T-cell (primary cell): Measurements from ENCODE around the gene CELF5. TPM values are rescaled to one million over a fixed set of nuclear protein-coding genes. Genes with fewer than 3 reads are reported as not detected.
"Not testable (repeated sequence)": the region's sequence is repeated elsewhere in the genome, so short reads cannot be mapped to it uniquely, and the experiment has no call there.

Experiments
- ATAC-seq, 4 experiments: fragments of 200-7000 bp in 3 of 4; fragments of 150-1000 bp in 1 of 4; cut with Tn5 transposase; replicated peaks in 1 of 4; 1 replicate in 3 of 4; 2 replicates in 1 of 4; pipeline ENCODE4 v1.10.0; 2021; ENCODE audit warnings: moderate library complexity in 3 of 4, mild to moderate bottlenecking in 2 of 4, moderate number of reproducible peaks in 1 of 4
- CTCF ChIA-PET, 2 donors: fragments of 300-600 bp; sonication (Branson Sonifier 250); formaldehyde crosslinking; loops; one replicate each; lab custom pipeline; 2022; ENCODE audit warnings: antibody characterized with exemption in 2 of 2; lab: Charles Lee
- POLR2A ChIA-PET, 2 donors: fragments of 300-600 bp; sonication (Branson Sonifier 250); formaldehyde crosslinking; loops; one replicate each; lab custom pipeline; 2022; ENCODE audit warnings: antibody characterized with exemption in 2 of 2; lab: Charles Lee
- DNase-seq, 35 experiments: peaks; one replicate each; pipeline versions ENCODE4 v3.0.0 to v3.0.0-alpha.2; 2013 to 2023
- H3K27ac ChIP-seq: one replicate; pipeline ENCODE4 v1.5.1; 2013; ENCODE audit warnings: low read length
- H3K27me3 ChIP-seq, 2 experiments: replicated peaks in 1 of 2; 1 replicate in 1 of 2; 2 replicates in 1 of 2; pipeline versions ENCODE4 v1.6.1 to v1.7.0; 2013; ENCODE audit warnings: low read length in 1 of 2, mixed read lengths in 1 of 2; ENCODE audit not compliant: control insufficient read depth in 2 of 2, insufficient read depth in 2 of 2; ENCODE audit errors: extremely low read depth in 1 of 2
- H3K36me3 ChIP-seq, 2 donors: 1 replicate in 1 of 2; 2 replicates in 1 of 2; pipeline versions ENCODE4 v1.6.1 to v1.7.0; 2013; ENCODE audit warnings: low read length in 1 of 2; ENCODE audit not compliant: control insufficient read depth in 2 of 2, insufficient read depth in 1 of 2; ENCODE audit errors: extremely low read depth in 1 of 2
- H3K4me1 ChIP-seq, 2 experiments: 1 replicate in 1 of 2; 2 replicates in 1 of 2; pipeline versions ENCODE4 v1.6.1 to v1.7.0; 2013; ENCODE audit warnings: low read length in 2 of 2, mixed read lengths in 1 of 2; ENCODE audit not compliant: insufficient read depth in 2 of 2, control insufficient read depth in 1 of 2; ENCODE audit errors: extremely low read depth in 1 of 2
- H3K4me3 ChIP-seq, 2 donors: 1 replicate in 1 of 2; 2 replicates in 1 of 2; pipeline versions ENCODE4 v1.5.1 to v1.7.0; 2013; ENCODE audit warnings: mild to moderate bottlenecking in 2 of 2, low read length in 1 of 2, moderate library complexity in 1 of 2; ENCODE audit not compliant: control insufficient read depth in 1 of 2; ENCODE audit errors: extremely low read depth in 1 of 2
- H3K9me3 ChIP-seq: 2 replicates; pipeline ENCODE4 v1.7.0; 2013
- H3K27ac Mint-ChIP-seq, 2 donors: one replicate each; pipeline ENCODE4 v1.8.0; 2020 to 2021; ENCODE audit warnings: mild to moderate bottlenecking in 2 of 2, mixed read lengths in 2 of 2
- H3K27me3 Mint-ChIP-seq, 2 donors: one replicate each; pipeline ENCODE4 v1.8.0; 2021 to 2022; ENCODE audit warnings: mixed read lengths in 2 of 2
- H3K36me3 Mint-ChIP-seq: one replicate; pipeline ENCODE4 v1.8.0; 2021; ENCODE audit warnings: mixed read lengths
- H3K4me1 Mint-ChIP-seq, 3 donors: one replicate each; pipeline ENCODE4 v1.8.0; 2020 to 2022; ENCODE audit warnings: mixed read lengths in 3 of 3, mild to moderate bottlenecking in 1 of 3
- H3K4me3 Mint-ChIP-seq, 3 donors: one replicate each; pipeline ENCODE4 v1.8.0; 2020 to 2022; ENCODE audit warnings: mild to moderate bottlenecking in 3 of 3, mixed read lengths in 3 of 3, moderate library complexity in 3 of 3
- H3K9me3 Mint-ChIP-seq, 3 donors: one replicate each; pipeline ENCODE4 v1.8.0; 2020 to 2022; ENCODE audit warnings: mixed read lengths in 3 of 3
- WGBS: methylation state at CpG from one replicate; pipeline ENCODE4 v1.1.5; 2013; ENCODE audit warnings: missing lambda C conversion rate; ENCODE audit not compliant: insufficient coverage; 5-methylcytosine and 5-hydroxymethylcytosine counted together
- total RNA-seq, 35 experiments: library from RNA in 6 of 35; stranded (reverse) in 6 of 35; fragments of 120-200 nt in 1 of 35; gene quantifications; one replicate each; pipeline versions ENCODE4 v1.2.1 to v1.2.4 and lab custom pipeline; 2013 to 2026

Gene CELF5
- total RNA-seq, 5 donors from 2014 or later (not counting 1 experiment from before 2014, with no cell fraction given): 0.23 to 1.9 (median 0.39) TPM; not detected in 1

GRCh38 chr19:3336680-3337523 lies 112.4 kb downstream of the CELF5 start:
- Histone ChIP-seq H3K27me3 (peaks cover 0 to 8% of the 10 kb centered on the region in 2 experiments), H3K27ac (no peak overlapping the region), H3K4me3 (no peak overlapping the region), H3K36me3 (no peaks in the 10 kb centered on the region), H3K4me1 (peaks cover 3 to 32% of the 10 kb centered on the region in 2 experiments), H3K9me3 (no peaks in the 10 kb centered on the region)
- ChIA-PET POLR2A (no interaction called here), CTCF (no interaction called here)
- no peaks in the 10 kb centered on the region for H3K27me3 Mint-ChIP-seq
- ATAC-seq (no peak), DNase-seq (no peak)
- no peak overlapping the region for H3K4me3 Mint-ChIP-seq
- no peak overlapping the region for H3K27ac Mint-ChIP-seq
- H3K4me1 Mint-ChIP-seq: peaks cover 11 to 21% (median 17%) of the 10 kb centered on the region in 3 donors
- H3K9me3 Mint-ChIP-seq: no peaks in the 10 kb centered on the region
- 90% methylated on average over 10 of the region's 22 CpGs for WGBS
- no peaks in the 10 kb centered on the region for H3K36me3 Mint-ChIP-seq

- ATAC-seq (peak; percentile 99 to 100 (median 100)), DNase-seq (peak; percentile 47 to 84 (median 72))
- peaks cover 0 to 8% of the 10 kb centered on the region in 2 experiments for H3K27me3 ChIP-seq
- peaks cover 3 to 37% of the 10 kb centered on the region in 2 experiments for H3K4me1 ChIP-seq
- peak overlapping the region; percentile 79 for H3K27ac ChIP-seq
- POLR2A ChIA-PET: interaction anchor here (0.6 to 0.9 kb wide), 3 partner anchors 80 to 290 kb away, joined by 3 to 9 read pairs (median 9); no protein-coding TSS in a partner anchor
- H3K4me3 ChIP-seq: peak overlapping the region; percentile 12 to 32
- no peaks in the 10 kb centered on the region for H3K36me3 Mint-ChIP-seq
- no peaks in the 10 kb centered on the region for H3K27me3 Mint-ChIP-seq
- no peaks in the 10 kb centered on the region for H3K9me3 ChIP-seq
- peak overlapping the region; percentile 17 to 72 (median 31) for H3K4me3 Mint-ChIP-seq
- H3K27ac Mint-ChIP-seq: peak overlapping the region; percentile 87 to 88
- CTCF ChIA-PET: no interaction called here
- 13% methylated on average over 11 of the region's 12 CpGs for WGBS
- H3K36me3 ChIP-seq: no peaks in the 10 kb centered on the region
- H3K4me1 Mint-ChIP-seq: peaks cover 11 to 15% (median 13%) of the 10 kb centered on the region in 3 donors
- no peaks in the 10 kb centered on the region for H3K9me3 Mint-ChIP-seq
Observed at GRCh38 chr19:3338541-3339181, 114.2 kb downstream of the CELF5 start.

- H3K4me1 Mint-ChIP-seq: peaks cover 8 to 16% (median 11%) of the 10 kb centered on the region in 3 donors
- Histone ChIP-seq H3K4me1 (peaks cover 3 to 44% of the 10 kb centered on the region in 2 experiments), H3K27ac (no peak overlapping the region), H3K36me3 (no peaks in the 10 kb centered on the region), H3K27me3 (peaks cover 0 to 4% of the 10 kb centered on the region in 2 experiments), H3K9me3 (no peaks in the 10 kb centered on the region), H3K4me3 (no peak overlapping the region)
- CTCF ChIA-PET: no interaction called here
- DNase-seq (no peak), ATAC-seq (no peak)
- WGBS: 94% methylated on average over 9 of the region's 11 CpGs
- H3K27me3 Mint-ChIP-seq: no peaks in the 10 kb centered on the region
- H3K27ac Mint-ChIP-seq: peak overlapping the region in 1 of 2 donors; percentile 66
- no peak overlapping the region for H3K4me3 Mint-ChIP-seq
- no peaks in the 10 kb centered on the region for H3K9me3 Mint-ChIP-seq
- H3K36me3 Mint-ChIP-seq: no peaks in the 10 kb centered on the region
- POLR2A ChIA-PET: interaction anchor here in 1 of 2 donors (0.6 kb wide), 1 partner anchor 55 kb away, joined by 4 read pairs; no protein-coding TSS in a partner anchor
Observed at GRCh38 chr19:3340340-3340739, 115.9 kb downstream of the CELF5 start.

GRCh38 chr19:3342246-3342645 lies 117.8 kb downstream of the CELF5 start:
- Histone ChIP-seq H3K27ac (no peak overlapping the region), H3K9me3 (no peaks in the 10 kb centered on the region), H3K4me1 (peaks cover 3 to 40% of the 10 kb centered on the region in 2 experiments), H3K4me3 (no peak overlapping the region), H3K27me3 (no peaks in the 10 kb centered on the region), H3K36me3 (no peaks in the 10 kb centered on the region)
- WGBS: 98% methylated on average over 6 of the region's 9 CpGs
- CTCF ChIA-PET: interaction anchor here in 1 of 2 donors (0.6 to 1.1 kb wide), 3 partner anchors 12 to 90 kb away, joined by 3 read pairs; no protein-coding TSS in a partner anchor
- Mint-ChIP-seq H3K27ac (no peak overlapping the region), H3K4me3 (no peak overlapping the region), H3K9me3 (no peaks in the 10 kb centered on the region), H3K4me1 (peaks cover 8 to 15% (median 11%) of the 10 kb centered on the region in 3 donors), H3K27me3 (no peaks in the 10 kb centered on the region), H3K36me3 (no peaks in the 10 kb centered on the region)
- POLR2A ChIA-PET: no interaction called here
- DNase-seq: no peak
- no peak for ATAC-seq

GRCh38 chr19:3342962-3343361 lies 118.5 kb downstream of the CELF5 start:
- DNase-seq, H3K36me3 ChIP-seq, H3K27ac ChIP-seq, ATAC-seq, POLR2A ChIA-PET, H3K9me3 ChIP-seq, H3K27me3 Mint-ChIP-seq, H3K9me3 Mint-ChIP-seq, H3K36me3 Mint-ChIP-seq, H3K27me3 ChIP-seq, H3K4me3 ChIP-seq, H3K27ac Mint-ChIP-seq, H3K4me3 Mint-ChIP-seq: not testable (repeated sequence)
- 96% methylated on average over 4 of the region's 9 CpGs for WGBS
- CTCF ChIA-PET: interaction anchor here (0.6 to 1.5 kb wide), 5 partner anchors 12 to 1949 kb away, joined by 3 to 5 read pairs (median 5); no protein-coding TSS in a partner anchor
- H3K4me1 Mint-ChIP-seq: peaks cover 8 to 15% (median 11%) of the 10 kb centered on the region in 3 donors
- H3K4me1 ChIP-seq: peaks cover 3 to 33% of the 10 kb centered on the region in 2 experiments
